A549 (cell line): ENCODE results near the gene CD82.

ENCODE experiments used
- CTCF ChIP-seq: fragments of >200 bp; sonication (Bioruptor Twin); formaldehyde crosslinking; IDR thresholded peaks from 3 replicates; pipeline ENCODE4 v1.5.1; 2016
- HMGXB4 ChIP-seq: fragments of 250-450 bp; sonication (Bioruptor Pico); IDR thresholded peaks from 2 replicates; pipeline ENCODE4 v1.5.0; 2021; ENCODE audit warnings: mild to moderate bottlenecking, moderate library complexity, borderline replicate concordance
- HOXB5 ChIP-seq: fragments of 250-450 bp; sonication (Bioruptor Pico); IDR thresholded peaks from 2 replicates; pipeline ENCODE4 v1.5.0; 2020; ENCODE audit warnings: mild to moderate bottlenecking, moderate library complexity
- JUN ChIP-seq, 2 experiments: fragments of >200 bp; sonication (Bioruptor Twin); formaldehyde crosslinking; IDR thresholded peaks; 2 replicates in 1 of 2; 3 replicates in 1 of 2; pipeline ENCODE4 v1.6.1; 2016 to 2017
- RAD21 ChIP-seq, 2 experiments: fragments of >200 bp in 1 of 2; sonication (Bioruptor Twin) in 1 of 2; formaldehyde crosslinking in 1 of 2; IDR thresholded peaks in 1 of 2; conservative IDR thresholded peaks in 1 of 2; 2 replicates in 1 of 2; 3 replicates in 1 of 2; pipeline ENCODE4 v1.6.1; 2012 to 2018; ENCODE audit warnings: inconsistent platforms in 1 of 2
- USF2 ChIP-seq: fragments of 450-650 bp; IDR thresholded peaks from 2 replicates; pipeline ENCODE4 v1.6.1; 2014; ENCODE audit warnings: antibody characterized with exemption

- TF ChIP-seq RAD21 (conservative IDR thresholded peaks at IDR 0.05 in 1 of 2, IDR thresholded peaks at IDR 0.05 in 1 of 2) (no peak), HMGXB4 (CRISPR knock-in tag) (no peak), CTCF (no peak), USF2 (no peak), JUN (IDR thresholded peaks at IDR 0.05) (no peak), HOXB5 (CRISPR knock-in tag) (no peak)
Observed at GRCh38 chr11:44521148-44521547, 44.3 kb upstream of the CD82 start.
